K562 (cell line): Measurements from ENCODE around the gene CACNA2D3. TPM values are rescaled to one million over a fixed set of nuclear protein-coding genes. Genes with fewer than 3 reads are reported as not detected.

Source experiments
- ATAC-seq: fragments of 200-7000 bp; cut with Tn5 transposase; 3 replicates; pipeline ENCODE4 v1.9.1; 2020; ENCODE audit warnings: moderate library complexity
- BruUV-seq: library from RNA; stranded (reverse); fragments of 400-500 nt; replicated peaks from 2 replicates; lab custom pipeline; 2021; lab: Mats Ljungman, UMichigan
- CTCF ChIA-PET: fragments of 300-600 bp; formaldehyde crosslinking; extraction: SDS; loops from one replicate; lab custom pipeline; 2021; ENCODE audit warnings: low intra/inter-chr PET ratio; lab: Yijun Ruan, JAX
- POLR2A ChIA-PET: fragments of 300-600, 350-650 bp; sonication (Branson Sonifier 250); formaldehyde crosslinking; extraction: SDS; loops from one replicate; lab custom pipeline; 2021; ENCODE audit warnings: antibody characterized with exemption, inconsistent platforms; lab: Yijun Ruan, JAX
- DNase-seq, 4 experiments: peaks; one replicate each; pipeline versions ENCODE4 v3.0.0 to v3.0.0-alpha.2; 2011 to 2018; ENCODE audit warnings: low spot score in 3 of 4, mixed read lengths in 3 of 4; ENCODE audit errors: extremely low read depth in 1 of 4
- FAIRE-seq: peaks from 2 replicates; lab custom pipeline; 2011; peaks lifted over from hg19 to GRCh38; lab: Jason Lieb, UNC
- H2AFZ ChIP-seq: 2 replicates; pipeline ENCODE4 v1.6.0; 2011; ENCODE audit warnings: low read depth, low read length, control low read depth, inconsistent platforms
- H3K27ac ChIP-seq: fragments of 200-600 bp; 3 replicates; pipeline ENCODE4 v1.8.0; 2011; ENCODE audit warnings: low read depth, mild to moderate bottlenecking, control low read depth, inconsistent platforms, low read length, moderate library complexity, mixed read lengths; ENCODE audit errors: extremely low read depth
- H3K27me3 ChIP-seq, 2 experiments: fragments of 300-600 bp in 1 of 2; 2 replicates in 1 of 2; 3 replicates in 1 of 2; pipeline versions ENCODE4 v1.6.0 to v1.8.0; 2011; ENCODE audit warnings: inconsistent platforms in 2 of 2, low read length in 2 of 2, mild to moderate bottlenecking in 1 of 2, mixed read lengths in 1 of 2, moderate library complexity in 1 of 2; ENCODE audit not compliant: control insufficient read depth in 2 of 2, insufficient read depth in 2 of 2
- H3K36me3 ChIP-seq: fragments of 300-600 bp; 3 replicates; pipeline ENCODE4 v1.8.0; 2011; ENCODE audit warnings: mild to moderate bottlenecking, low read length, inconsistent platforms; ENCODE audit not compliant: control insufficient read depth, insufficient read depth
- H3K4me1 ChIP-seq, 2 experiments: fragments of 200-600 bp in 1 of 2; replicated peaks in 1 of 2; 2 replicates in 1 of 2; 3 replicates in 1 of 2; pipeline versions ENCODE4 v1.5.1 to v1.8.0; 2011; ENCODE audit warnings: inconsistent platforms in 2 of 2, low read length in 2 of 2, mild to moderate bottlenecking in 1 of 2, mixed read lengths in 1 of 2, moderate library complexity in 1 of 2; ENCODE audit not compliant: control insufficient read depth in 2 of 2, insufficient read depth in 2 of 2
- H3K4me2 ChIP-seq: 2 replicates; pipeline ENCODE4 v1.6.1; 2011; ENCODE audit warnings: low read length, control low read depth, inconsistent platforms, mixed read lengths; ENCODE audit not compliant: insufficient read depth
- H3K4me3 ChIP-seq: fragments of 200-600 bp; sonication (generic), shearing (Covaris generic); 2 replicates; pipeline ENCODE4 v1.5.1; 2016; ENCODE audit warnings: control low read depth, inconsistent platforms
- H3K79me2 ChIP-seq: fragments of 200-600 bp; 3 replicates; pipeline ENCODE4 v1.8.0; 2011; ENCODE audit warnings: low read length, inconsistent platforms; ENCODE audit not compliant: control insufficient read depth, insufficient read depth
- H3K9ac ChIP-seq, 2 experiments: 2 replicates each; pipeline versions ENCODE4 v1.6.0 to v1.6.1; 2011; ENCODE audit warnings: low read depth in 2 of 2, low read length in 2 of 2, control low read depth in 1 of 2, inconsistent platforms in 1 of 2, mild to moderate bottlenecking in 1 of 2, mixed read lengths in 1 of 2; ENCODE audit not compliant: insufficient read depth in 1 of 2
- H3K9me1 ChIP-seq: one replicate; pipeline ENCODE4 v1.6.0; 2011; ENCODE audit warnings: inconsistent platforms, mild to moderate bottlenecking, low read length, moderate library complexity; ENCODE audit not compliant: control insufficient read depth, insufficient read depth
- H3K9me3 ChIP-seq: replicated peaks from 2 replicates; pipeline ENCODE4 v1.5.1; 2011; ENCODE audit warnings: low read depth, low read length, inconsistent platforms; ENCODE audit not compliant: control insufficient read depth, insufficient read depth
- H4K20me1 ChIP-seq: replicated peaks from 2 replicates; pipeline ENCODE4 v1.6.1; 2011; ENCODE audit warnings: low read length, inconsistent platforms, mixed read lengths; ENCODE audit not compliant: control insufficient read depth, insufficient read depth
- ARID2 ChIP-seq: fragments of 450-650 bp; IDR thresholded peaks from 2 replicates; pipeline ENCODE4 v1.6.1; 2017; ENCODE audit warnings: antibody characterized with exemption, mild to moderate bottlenecking
- ASH1L ChIP-seq: fragments of 450-650 bp; IDR thresholded peaks from 2 replicates; pipeline ENCODE4 v1.6.1; 2018; ENCODE audit warnings: borderline replicate concordance, mild to moderate bottlenecking, low read depth; ENCODE audit not compliant: partially characterized antibody
- CBFB ChIP-seq: sonication (generic); formaldehyde crosslinking; IDR thresholded peaks from 2 replicates; pipeline ENCODE4 v1.4.0; 2020; ENCODE audit warnings: mild to moderate bottlenecking, missing genetic modification reagents
- EWSR1 ChIP-seq: fragments of 450-650 bp; IDR thresholded peaks from 2 replicates; pipeline ENCODE4 v1.6.1; 2018; ENCODE audit warnings: borderline replicate concordance, mild to moderate bottlenecking, low read depth, moderate library complexity; ENCODE audit not compliant: partially characterized antibody
- EZH2 ChIP-seq: IDR thresholded peaks from 2 replicates; pipeline ENCODE4 v1.6.1; 2012; ENCODE audit warnings: low read depth, mild to moderate bottlenecking, inconsistent platforms, low read length, borderline replicate concordance
- GTF2F1 ChIP-seq: IDR thresholded peaks from 2 replicates; pipeline ENCODE4 v1.6.1; 2011; ENCODE audit warnings: low read depth, low read length, improper control_type of control experiment
- HMG20A ChIP-seq: fragments of 450-650 bp; formaldehyde crosslinking; conservative IDR thresholded peaks from 2 replicates; pipeline ENCODE4 v1.4.0; 2020; ENCODE audit warnings: mild to moderate bottlenecking, mixed read lengths
- KLF1 ChIP-seq: fragments of 450-650 bp; IDR thresholded peaks from 2 replicates; pipeline ENCODE4 v1.6.1; 2016; ENCODE audit warnings: missing genetic modification characterization, missing compliant biosample characterization
- NCOA6 ChIP-seq: fragments of 450-650 bp; IDR thresholded peaks from 2 replicates; pipeline ENCODE4 v1.6.1; 2017; ENCODE audit warnings: mild to moderate bottlenecking
- NR4A1 ChIP-seq, 2 experiments: fragments of 250-450 bp in 1 of 2; fragments of 450-650 bp in 1 of 2; sonication (Bioruptor Pico) in 1 of 2; IDR thresholded peaks; 2 replicates each; pipeline versions ENCODE4 v1.4.0 to v1.6.1; 2016 to 2020; ENCODE audit warnings: mild to moderate bottlenecking in 2 of 2, missing compliant biosample characterization in 1 of 2, missing genetic modification characterization in 1 of 2, moderate library complexity in 1 of 2
- U2AF1 ChIP-seq: fragments of 200-400 bp; formaldehyde crosslinking; optimal IDR thresholded peaks from 2 replicates; pipeline ENCODE3; 2017; ENCODE audit warnings: mild to moderate bottlenecking, low read depth, low read length, moderate library complexity
- YBX1 ChIP-seq: fragments of 450-650 bp; IDR thresholded peaks from 2 replicates; pipeline ENCODE4 v1.7.1; 2016; ENCODE audit warnings: mild to moderate bottlenecking
- ZNF232 ChIP-seq: sonication (generic); formaldehyde crosslinking; IDR thresholded peaks from 2 replicates; pipeline ENCODE4 v1.8.0; 2022; ENCODE audit warnings: mild to moderate bottlenecking, missing genetic modification reagents
- ZNF239 ChIP-seq: fragments of 250-450 bp; sonication (Bioruptor Pico); IDR thresholded peaks from 2 replicates; pipeline ENCODE4 v1.4.0; 2020; ENCODE audit warnings: mild to moderate bottlenecking
- ZNF444 ChIP-seq: fragments of 250-450 bp; sonication (Bioruptor Pico); IDR thresholded peaks from 2 replicates; pipeline ENCODE4 v1.4.0; 2020; ENCODE audit warnings: mild to moderate bottlenecking, moderate library complexity
- ZNF785 ChIP-seq: fragments of 250-450 bp; sonication (Bioruptor Pico); IDR thresholded peaks from 2 replicates; pipeline ENCODE4 v1.4.0; 2020; ENCODE audit warnings: mild to moderate bottlenecking
- WGBS: fragments of 100-300 bp; shearing (Covaris generic); methylation state at CpG from one replicate; pipeline ENCODE4 v1.1.6; 2016; ENCODE audit warnings: low coverage, mixed read lengths; ENCODE audit not compliant: insufficient coverage; ENCODE audit errors: missing lambda C conversion rate; 5-methylcytosine and 5-hydroxymethylcytosine counted together
- in situ Hi-C: fragments of 300-500 bp; cut with MboI; formaldehyde crosslinking; loops from 4 replicates; pipeline ENCODE4 v1.15.0; 2018; ENCODE audit warnings: inconsistent platforms, mixed read lengths
- intact Hi-C: fragments of 100-400 bp; cut with micrococcal nuclease; formaldehyde crosslinking; loops from 2 replicates; pipeline ENCODE4 v1.14.2; 2022
- polyA plus RNA-seq, 8 experiments: library from polyadenylated mRNA; depleted of rRNA in 4 of 8; stranded (reverse) in 5 of 8; unstranded in 3 of 8; fragments of >200 nt; fragmentation: Nextera tagmentation in 2 of 8; fragmentation: Illumina TruSeq in 1 of 8; extraction: Ambion mirVana in 2 of 8; extraction: Trizol in 1 of 8; gene quantifications; 2 replicates each; pipeline versions ENCODE4 v1.2.1 to v1.2.3, GENCODE V29; 2011 to 2014; ENCODE audit warnings: inconsistent platforms in 1 of 8, missing spikeins in 1 of 8
- total RNA-seq, 7 experiments: library from RNA; depleted of rRNA in 6 of 7; stranded (reverse); fragments of >200 nt in 6 of 7; fragmentation: Illumina TruSeq in 2 of 7; extraction: Trizol in 2 of 7; gene quantifications; 2 replicates each; pipeline versions ENCODE4 v1.2.1 to v1.2.3, GENCODE V29; 2011 to 2021; ENCODE audit warnings: low replicate concordance in 1 of 7
- TF ChIP-seq, protein P1 (sequence below), 3 experiments: IDR thresholded peaks in 2 of 3; conservative IDR thresholded peaks in 1 of 3; 2 replicates each; pipeline ENCODE4 v1.5.1; 2011 to 2012; ENCODE audit warnings: low read length in 3 of 3, mild to moderate bottlenecking in 3 of 3, control low read depth in 2 of 3, improper control_type of control experiment in 1 of 3, inconsistent platforms in 1 of 3, low read depth in 1 of 3, mixed read lengths in 1 of 3, moderate library complexity in 1 of 3; ENCODE audit not compliant: insufficient read depth in 2 of 3
- TF ChIP-seq, protein P2 (sequence below): fragments of 250-450 bp; sonication (Bioruptor Pico); IDR thresholded peaks from 2 replicates; pipeline ENCODE4 v1.8.0; 2021; ENCODE audit warnings: mild to moderate bottlenecking, moderate library complexity

The CACNA2D3 gene
- total and polyA plus RNA-seq, 9 of the 15 experiments (the other 6 are each of a cell fraction or from before 2014, with no cell fraction given) = 0.01 TPM; not detected in 8

DNA sequence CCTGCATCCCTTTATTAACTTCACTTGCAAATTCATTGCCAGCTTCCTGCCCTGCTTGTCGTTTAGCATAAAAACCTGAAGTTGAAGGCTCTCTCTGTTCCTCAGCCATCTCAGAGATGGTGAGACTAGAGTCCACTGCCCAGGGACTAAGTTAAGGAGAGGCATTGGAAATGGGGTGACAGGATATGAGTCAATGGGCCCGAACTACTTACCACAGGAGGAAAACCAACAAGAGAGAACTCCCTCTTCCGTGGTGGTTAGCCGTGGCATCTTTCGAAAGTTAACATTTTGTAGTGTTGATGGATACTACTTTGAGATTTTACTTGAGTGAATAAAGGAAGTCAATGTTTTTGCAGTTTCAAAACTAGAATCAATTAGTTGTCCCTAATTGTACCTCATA is 740.2 kb downstream of the CACNA2D3 start (continued):
- TF ChIP-seq, protein P1, sequence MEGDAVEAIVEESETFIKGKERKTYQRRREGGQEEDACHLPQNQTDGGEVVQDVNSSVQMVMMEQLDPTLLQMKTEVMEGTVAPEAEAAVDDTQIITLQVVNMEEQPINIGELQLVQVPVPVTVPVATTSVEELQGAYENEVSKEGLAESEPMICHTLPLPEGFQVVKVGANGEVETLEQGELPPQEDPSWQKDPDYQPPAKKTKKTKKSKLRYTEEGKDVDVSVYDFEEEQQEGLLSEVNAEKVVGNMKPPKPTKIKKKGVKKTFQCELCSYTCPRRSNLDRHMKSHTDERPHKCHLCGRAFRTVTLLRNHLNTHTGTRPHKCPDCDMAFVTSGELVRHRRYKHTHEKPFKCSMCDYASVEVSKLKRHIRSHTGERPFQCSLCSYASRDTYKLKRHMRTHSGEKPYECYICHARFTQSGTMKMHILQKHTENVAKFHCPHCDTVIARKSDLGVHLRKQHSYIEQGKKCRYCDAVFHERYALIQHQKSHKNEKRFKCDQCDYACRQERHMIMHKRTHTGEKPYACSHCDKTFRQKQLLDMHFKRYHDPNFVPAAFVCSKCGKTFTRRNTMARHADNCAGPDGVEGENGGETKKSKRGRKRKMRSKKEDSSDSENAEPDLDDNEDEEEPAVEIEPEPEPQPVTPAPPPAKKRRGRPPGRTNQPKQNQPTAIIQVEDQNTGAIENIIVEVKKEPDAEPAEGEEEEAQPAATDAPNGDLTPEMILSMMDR (IDR thresholded peaks at IDR 0.05 in 2 of 3, conservative IDR thresholded peaks at IDR 0.05 in 1 of 3; ENCODE audit: insufficient read depth in 2 of 3, low read depth in 1 of 3, low read length in 3 of 3) = no peak

DNA sequence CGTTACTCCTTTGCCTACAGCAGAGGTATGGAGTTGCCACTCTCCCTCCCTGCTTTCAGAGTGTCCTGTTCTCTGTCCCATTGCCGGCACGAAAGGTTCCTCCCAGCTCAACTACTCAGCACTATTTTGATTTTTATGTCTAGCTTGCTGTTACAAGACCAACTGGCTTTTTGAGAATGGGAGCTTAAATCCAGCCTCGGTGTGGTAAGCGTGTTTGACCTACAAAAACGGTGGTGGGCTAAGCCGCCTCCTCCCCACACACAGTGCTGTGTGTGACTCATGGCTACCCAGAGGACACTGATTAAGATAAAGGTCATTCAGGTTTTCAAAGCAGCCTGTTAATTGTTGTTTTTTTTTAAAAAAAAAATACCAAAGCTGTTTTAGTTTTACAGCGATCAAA is 741.0 kb downstream of the CACNA2D3 start:
- Histone ChIP-seq H2AFZ (no peak overlapping the region), H3K4me3 (no peak overlapping the region), H3K9me3 (no peaks in the 10 kb centered on the region), H3K4me1 (no peaks in the 10 kb centered on the region; a peak in 1 of 5 replicates), H3K27ac (no peak overlapping the region), H3K36me3 (no peaks in the 10 kb centered on the region), H3K27me3 (peaks cover 0 to 9% of the 10 kb centered on the region in 2 experiments; a peak in 2 of 5 replicates), H3K79me2 (no peaks in the 10 kb centered on the region), H3K9ac (no peak overlapping the region), H4K20me1 (no peaks in the 10 kb centered on the region), H3K9me1 (no peaks in the 10 kb centered on the region), H3K4me2 (no peak overlapping the region)
- POLR2A ChIA-PET = no interaction called here
- CTCF ChIA-PET = interaction anchor here (0.6 kb wide), 1 partner anchor 12 kb away, joined by 4 read pairs; no protein-coding TSS in a partner anchor
- 1% methylated on average over 6 of the region's 8 CpGs for WGBS
- no peak for DNase-seq
- intact Hi-C loops (no loop called here), in situ Hi-C loops (no loop called here)
- no peak for ATAC-seq
- no TSS peak for BruUV-seq
- FAIRE-seq = no peak
- TF ChIP-seq EZH2 = no peak
- no peak for TF ChIP-seq EWSR1
- TF ChIP-seq ZNF444 (CRISPR knock-in tag) = no peak
- no peak for TF ChIP-seq ZNF785 (CRISPR knock-in tag)
- no peak for TF ChIP-seq ARID2
- TF ChIP-seq ZNF239 = no peak
- TF ChIP-seq NCOA6 = no peak
- TF ChIP-seq HMG20A = no peak
- no peak for TF ChIP-seq ZNF232
- TF ChIP-seq YBX1 = no peak
- TF ChIP-seq U2AF1 = no peak
- TF ChIP-seq NR4A1 (CRISPR knock-in tag; IDR thresholded peaks at IDR 0.05) = no peak
- no peak for TF ChIP-seq NR4A1 (tag; IDR thresholded peaks at IDR 0.05)
- no peak for TF ChIP-seq KLF1
- no peak for TF ChIP-seq ASH1L
- TF ChIP-seq GTF2F1 = no peak
- TF ChIP-seq, protein P2, sequence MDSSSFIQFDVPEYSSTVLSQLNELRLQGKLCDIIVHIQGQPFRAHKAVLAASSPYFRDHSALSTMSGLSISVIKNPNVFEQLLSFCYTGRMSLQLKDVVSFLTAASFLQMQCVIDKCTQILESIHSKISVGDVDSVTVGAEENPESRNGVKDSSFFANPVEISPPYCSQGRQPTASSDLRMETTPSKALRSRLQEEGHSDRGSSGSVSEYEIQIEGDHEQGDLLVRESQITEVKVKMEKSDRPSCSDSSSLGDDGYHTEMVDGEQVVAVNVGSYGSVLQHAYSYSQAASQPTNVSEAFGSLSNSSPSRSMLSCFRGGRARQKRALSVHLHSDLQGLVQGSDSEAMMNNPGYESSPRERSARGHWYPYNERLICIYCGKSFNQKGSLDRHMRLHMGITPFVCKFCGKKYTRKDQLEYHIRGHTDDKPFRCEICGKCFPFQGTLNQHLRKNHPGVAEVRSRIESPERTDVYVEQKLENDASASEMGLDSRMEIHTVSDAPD (CRISPR knock-in tag) = no peak
- TF ChIP-seq CBFB (CRISPR knock-in tag) = no peak
